Adrenal gland (tissue), 5 donors: ENCODE measurements around the gene PCDH12.

Experiments used
- CTCF ChIP-seq, 6 experiments: fragments of 450-650 bp in 4 of 6; fragments of 200-600 bp in 2 of 6; sonication (generic) in 1 of 6; IDR thresholded peaks; 1 replicate in 5 of 6; 2 replicates in 1 of 6; pipeline versions ENCODE4 v1.5.1 to v1.8.0; 2016 to 2021; ENCODE audit warnings: antibody characterized with exemption in 6 of 6, mild to moderate bottlenecking in 2 of 6, moderate library complexity in 1 of 6
- POLR2A ChIP-seq, 2 donors: fragments of 450-650 bp; IDR thresholded peaks; one replicate each; pipeline ENCODE4 v1.6.1; 2017; ENCODE audit warnings: antibody characterized with exemption in 2 of 2, mild to moderate bottlenecking in 2 of 2, moderate library complexity in 1 of 2
- donor health status: DM: no; HTN: no; CAD: no.

GRCh38 chr5:141958113-141958512 is at the start of gene PCDH12:
- TF ChIP-seq CTCF (IDR thresholded peaks at IDR 0.05): peak in 1 of 6 experiments; percentile 7
- peak in 1 of 2 donors; percentile 42 for TF ChIP-seq POLR2A (IDR thresholded peaks at IDR 0.05)
